ENCODE measurements around the gene INO80E.
"Not testable (repeated sequence)": the region's sequence is repeated elsewhere in the genome, so short reads cannot be mapped to it uniquely, and the experiment has no call there.

INO80E gene

DNA sequence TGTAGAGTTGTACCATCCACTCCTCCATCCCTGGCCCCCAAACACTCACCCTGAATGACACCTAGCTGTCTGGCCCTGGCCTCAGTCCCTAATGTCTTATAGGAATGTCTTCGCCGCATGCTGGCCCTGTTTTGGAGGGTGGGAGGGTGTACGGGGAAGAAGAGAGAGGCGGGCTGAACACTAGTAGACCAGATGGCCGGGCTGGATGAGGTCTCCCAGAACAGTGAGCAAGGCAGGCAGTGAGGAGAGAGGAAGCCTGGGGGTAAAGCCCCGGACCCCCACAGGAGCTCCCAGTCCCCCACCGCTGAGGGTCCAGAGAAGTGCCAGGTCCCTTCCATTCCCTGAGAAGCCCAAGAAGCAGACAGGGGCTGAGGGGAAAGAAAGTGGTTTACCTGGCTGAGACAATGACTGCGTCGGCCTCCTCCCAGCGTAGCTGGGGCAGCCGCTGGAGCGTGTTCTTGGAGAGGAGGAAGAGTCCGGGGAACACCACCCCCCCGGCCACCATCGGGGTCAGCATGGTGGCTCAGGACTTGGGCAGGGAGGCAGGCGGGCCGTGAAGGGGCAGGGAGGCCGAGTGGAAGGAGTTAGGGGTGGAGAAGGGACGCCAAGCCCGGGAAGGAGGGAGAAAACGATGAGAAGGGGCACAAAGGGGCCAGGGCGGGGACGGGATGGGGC lies 34.1 kb downstream of the INO80E start:
- DNase-seq: peak in 1 of 51 donors; percentile 11

DNA sequence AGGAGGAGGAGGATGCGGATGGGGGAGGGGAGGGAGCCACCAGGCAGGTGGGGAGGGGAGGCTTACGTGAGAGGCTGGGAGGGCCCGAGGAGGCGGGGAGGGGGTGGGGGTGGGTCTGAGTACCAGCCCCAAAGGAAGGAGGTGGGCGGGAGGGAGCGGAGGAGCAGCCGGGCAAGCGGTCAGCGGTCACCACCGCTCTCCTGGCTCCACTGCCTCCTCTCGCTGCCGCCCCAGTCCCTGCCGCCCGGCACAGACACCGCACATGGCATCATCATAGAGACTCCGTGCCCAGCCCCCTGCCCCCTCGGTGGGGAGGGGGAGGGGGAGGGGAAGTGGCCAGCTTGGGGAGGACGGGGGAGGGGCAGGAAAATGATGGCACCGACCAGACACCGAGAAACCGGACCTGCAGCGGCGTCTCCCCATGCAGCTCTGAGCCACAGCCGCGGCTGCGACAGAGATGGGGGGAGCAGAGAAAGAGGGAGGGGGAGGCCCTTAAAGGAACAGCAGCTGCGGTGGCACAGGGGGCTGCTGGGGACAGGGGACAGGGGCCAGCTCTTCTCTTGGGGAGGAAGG lies 34.9 kb downstream of the INO80E start, which contains the start of gene TLCD3B:
Gene TLCD3B (minus strand): TSS at position 431 of the 573 bp plus-strand sequence. CDS start 744 bp downstream, outside the sequence.
- peak in 14 of 51 donors; percentile 16 to 63 (median 38) for DNase-seq

- peak in 1 of 51 donors; percentile 35 for DNase-seq
Measured at GRCh38 chr16:30031477-30031918, 35.5 kb downstream of the INO80E start.

GRCh38 chr16:30032083-30032819 lies 36.2 kb downstream of the INO80E start:
- DNase-seq: peak in 31 of 51 donors; percentile 6 to 68 (median 33)

- no peak for DNase-seq
Measured at GRCh38 chr16:30033270-30033669, 37.2 kb downstream of the INO80E start.

DNA sequence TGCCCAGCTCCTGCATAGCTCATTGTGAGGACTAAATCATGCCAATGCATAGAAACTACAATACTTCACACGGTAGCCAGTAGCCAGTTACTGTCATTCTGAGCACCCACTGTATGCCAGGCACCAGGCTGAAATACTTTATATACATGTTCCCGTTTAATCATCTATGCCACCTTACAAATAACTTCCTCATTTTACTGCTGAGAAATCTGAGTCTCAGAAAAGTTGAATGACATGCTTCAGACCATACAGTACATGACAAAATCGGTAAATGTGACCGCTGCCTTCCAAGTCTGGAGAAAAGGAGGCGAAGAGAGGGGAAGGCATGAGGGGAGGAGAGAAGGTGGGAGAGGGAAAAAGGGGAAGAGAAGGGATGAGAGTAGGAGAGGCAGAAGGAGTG lies 44.2 kb downstream of the INO80E start:
- DNase-seq: no peak

GRCh38 chr16:30040690-30041089 lies 44.6 kb downstream of the INO80E start:
- DNase-seq: not testable (repeated sequence)

DNA sequence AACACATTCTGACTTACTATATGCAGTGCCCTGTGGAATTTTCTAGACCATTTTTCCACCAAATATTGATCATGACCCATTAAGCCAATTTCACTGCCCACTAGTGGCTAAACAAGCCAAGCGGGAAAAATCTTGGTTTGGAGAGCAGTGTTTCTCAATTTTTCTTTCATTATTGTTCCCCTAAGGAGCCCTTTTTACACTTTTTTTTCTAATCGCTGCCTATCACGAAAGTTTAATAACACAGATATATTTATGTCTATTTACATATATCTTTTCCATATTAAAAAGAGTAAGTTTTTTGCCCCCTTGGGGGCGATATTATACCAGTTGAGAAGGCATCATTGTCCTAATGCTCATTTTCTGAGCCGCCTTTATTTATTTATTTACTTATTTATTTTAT lies 45.8 kb downstream of the INO80E start:
- DNase-seq: no peak

DNA sequence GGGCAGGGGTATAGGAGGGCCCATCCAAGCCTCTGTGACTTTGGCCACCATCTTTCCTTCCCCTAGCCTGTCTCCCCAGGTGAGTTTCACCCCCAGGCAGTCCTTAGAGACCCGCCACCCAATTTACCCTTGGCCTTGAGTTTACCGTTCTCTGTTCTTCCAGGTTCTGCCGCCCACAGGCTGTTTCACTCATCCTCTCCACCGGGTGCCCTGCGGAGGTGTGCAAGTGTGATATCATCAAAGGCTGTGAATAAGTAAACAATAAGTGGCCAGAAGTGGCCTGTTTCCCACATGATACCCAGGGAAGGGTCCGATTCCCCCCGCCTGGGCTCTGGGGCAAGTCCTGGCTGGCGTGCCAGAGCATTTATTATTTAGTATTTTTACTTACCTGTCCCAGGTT lies 50.1 kb downstream of the INO80E start:
- no peak for DNase-seq

DNA sequence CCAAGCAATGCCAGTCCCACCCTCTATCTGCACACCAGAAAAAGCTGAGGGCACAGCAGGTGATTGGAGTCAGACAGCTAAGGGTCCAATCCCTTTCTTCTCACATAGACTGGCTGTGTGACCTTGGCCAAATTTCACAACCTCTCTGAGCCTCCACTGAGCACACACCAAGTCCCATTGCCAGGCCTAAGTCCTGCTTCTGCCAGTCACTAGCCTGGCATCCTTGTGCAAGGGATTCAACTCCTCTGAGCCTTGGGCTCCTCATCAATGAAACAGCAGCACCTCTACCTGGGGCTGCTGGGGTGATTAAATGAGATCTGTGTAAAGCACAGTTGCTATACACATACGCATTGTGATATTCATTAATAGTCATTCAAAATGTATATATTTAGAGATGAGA lies 50.5 kb downstream of the INO80E start:
- no peak for DNase-seq

DNA sequence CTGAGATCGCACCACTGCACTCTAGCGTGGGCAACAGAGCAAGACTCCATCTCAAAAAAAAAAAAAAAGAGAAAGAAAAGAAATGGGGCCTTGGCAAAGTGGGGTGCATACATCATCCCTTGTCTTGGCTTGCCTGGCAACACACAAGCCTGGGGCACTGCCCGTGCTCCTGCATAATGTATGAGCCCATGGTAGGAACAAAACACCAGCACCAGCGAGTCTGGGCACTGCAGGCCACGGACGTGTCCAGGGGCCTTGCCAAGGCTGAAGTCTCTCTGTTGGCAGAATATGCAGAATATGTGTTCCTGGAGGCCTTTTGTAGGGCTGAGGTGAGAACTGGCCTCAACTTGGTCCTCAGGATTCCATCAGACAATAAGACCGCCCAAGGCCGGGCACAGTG lies 53.8 kb downstream of the INO80E start:
- peak in 35 of 51 donors; percentile 12 to 87 (median 56) for DNase-seq

GRCh38 chr16:30051518-30051917 lies 55.5 kb downstream of the INO80E start:
- no peak for DNase-seq

GRCh38 chr16:30052671-30053372 lies 56.8 kb downstream of the INO80E start:
- peak in 50 of 51 donors; percentile 44 to 91 (median 78) for DNase-seq

- no peak for DNase-seq
Measured at GRCh38 chr16:30053376-30054015, 57.5 kb downstream of the INO80E start.

DNA sequence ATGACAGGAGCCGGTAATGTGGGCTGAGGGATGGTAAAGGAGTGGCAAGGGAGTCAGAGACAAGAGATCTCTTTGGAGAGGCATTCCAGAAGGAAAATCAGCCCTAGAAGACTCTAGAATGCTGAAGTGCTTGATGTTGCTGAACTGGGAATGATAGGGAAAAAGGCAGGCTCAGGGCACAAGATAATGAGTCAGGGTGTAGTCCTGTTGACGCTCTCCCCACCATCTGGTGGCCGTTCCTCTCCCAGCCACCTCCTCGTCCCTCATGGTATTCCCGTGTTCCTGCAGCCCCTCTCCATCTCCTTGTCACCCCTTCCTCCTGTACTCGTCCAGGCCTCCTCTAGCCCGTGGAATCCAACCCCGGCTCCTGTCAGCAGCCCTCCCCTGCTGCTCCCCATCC lies 58.4 kb downstream of the INO80E start:
- DNase-seq: no peak

DNA sequence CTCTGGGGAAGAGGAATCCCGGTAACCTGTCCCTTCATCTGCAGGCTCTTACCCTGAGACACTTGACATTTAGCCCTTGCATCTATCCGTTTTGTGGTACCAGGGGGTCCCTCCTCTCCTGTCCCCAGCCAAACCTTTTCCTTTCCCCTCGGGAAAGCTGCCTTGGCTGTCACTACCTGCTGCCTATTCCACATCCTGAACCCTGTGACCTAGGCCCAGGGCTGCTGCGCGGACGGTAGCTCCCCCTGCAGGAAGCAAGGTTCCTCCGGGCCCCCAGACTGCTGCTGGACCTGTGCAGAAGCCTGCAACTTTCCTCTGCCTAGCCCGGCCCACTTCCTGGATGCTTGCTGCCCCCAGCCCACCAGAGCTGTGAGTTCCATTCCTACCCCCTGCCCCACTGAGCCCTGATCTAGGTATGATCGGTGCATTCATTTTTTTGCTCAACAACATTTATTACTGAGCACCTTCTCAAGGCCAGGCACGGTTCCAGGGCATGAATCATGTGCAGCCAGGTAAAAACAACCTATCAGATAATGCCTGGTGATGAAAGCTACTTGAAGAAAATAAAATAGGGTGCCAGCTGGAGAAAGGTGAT lies 59.0 kb downstream of the INO80E start:
- DNase-seq: peak in 4 of 51 donors; percentile 3 to 11 (median 8)

All from hypothalamus (tissue), 51 donors.